NCI-H510A (cell line): ENCODE data around the gene ERH.
"Not testable (repeated sequence)": the region's sequence is repeated elsewhere in the genome, so short reads cannot be mapped to it uniquely, and the experiment has no call there.

Source experiments
- DNase-seq: peaks from one replicate; lab custom pipeline; 2025; lab: John Stamatoyannopoulos, UW

The ERH gene

GRCh38 chr14:69395929-69396328 is 2.2 kb downstream of the ERH start:
- no peak for DNase-seq

DNA sequence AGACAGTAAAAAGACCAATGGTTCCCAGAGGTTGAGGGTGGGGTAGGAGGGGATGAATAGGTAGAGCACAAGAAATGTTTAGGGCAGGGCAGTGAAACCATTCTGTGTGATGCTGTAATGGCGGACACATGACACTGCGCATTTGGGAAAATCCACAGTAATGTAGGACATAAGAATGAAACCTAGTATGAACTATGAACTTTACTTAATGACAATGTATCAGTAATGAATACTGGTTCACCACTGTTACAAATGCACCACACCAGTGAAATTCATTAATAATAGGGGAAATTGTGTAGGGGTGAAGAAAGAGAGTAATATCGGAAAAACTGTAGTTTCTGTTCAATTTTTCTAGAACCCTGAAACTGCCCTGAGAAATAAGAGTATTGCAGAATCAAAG is 5.6 kb downstream of the ERH start:
- no peak for DNase-seq

- DNase-seq = not testable (repeated sequence)
Measured at GRCh38 chr14:69391400-69391799, 6.7 kb downstream of the ERH start.

- DNase-seq = no peak
Measured at GRCh38 chr14:69387311-69387710, 10.8 kb downstream of the ERH start.

DNA sequence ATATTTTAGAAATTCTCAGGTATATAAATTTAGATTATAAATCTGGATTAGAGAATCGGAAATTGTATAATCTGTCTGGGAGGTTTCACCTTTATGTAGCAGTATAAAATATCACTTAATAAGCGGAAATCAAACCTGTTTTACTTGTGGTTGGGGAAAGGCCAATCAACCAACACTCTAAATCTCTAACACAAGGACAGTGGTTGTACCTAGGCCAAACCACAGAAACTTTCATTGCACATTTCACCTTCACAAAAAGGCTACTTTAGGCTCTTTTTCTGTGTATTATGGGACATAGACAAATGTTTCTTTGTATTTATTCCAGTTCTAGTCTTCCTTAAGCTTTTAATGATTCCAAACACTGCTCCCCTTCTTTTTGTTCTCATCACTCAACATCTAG is 19.8 kb downstream of the ERH start:
- no peak for DNase-seq

DNA sequence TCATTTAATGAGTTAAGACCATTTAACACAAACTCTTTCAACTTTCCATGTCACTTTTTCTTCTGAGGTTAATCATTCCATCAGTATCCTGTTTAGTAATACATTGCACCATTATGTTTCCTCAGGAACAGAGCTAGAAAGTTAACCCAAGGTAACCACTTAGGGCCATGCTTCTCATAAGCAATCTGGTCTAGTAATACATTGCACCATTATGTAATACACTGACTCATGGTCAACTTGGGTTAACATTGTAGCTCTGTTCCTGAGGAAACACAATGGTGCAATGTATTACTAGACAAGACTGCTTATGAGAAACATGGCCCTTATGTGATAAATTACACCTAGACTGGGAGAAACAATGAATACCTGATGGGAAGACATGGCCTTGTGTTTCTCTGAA is 21.7 kb downstream of the ERH start:
- no peak for DNase-seq

DNA sequence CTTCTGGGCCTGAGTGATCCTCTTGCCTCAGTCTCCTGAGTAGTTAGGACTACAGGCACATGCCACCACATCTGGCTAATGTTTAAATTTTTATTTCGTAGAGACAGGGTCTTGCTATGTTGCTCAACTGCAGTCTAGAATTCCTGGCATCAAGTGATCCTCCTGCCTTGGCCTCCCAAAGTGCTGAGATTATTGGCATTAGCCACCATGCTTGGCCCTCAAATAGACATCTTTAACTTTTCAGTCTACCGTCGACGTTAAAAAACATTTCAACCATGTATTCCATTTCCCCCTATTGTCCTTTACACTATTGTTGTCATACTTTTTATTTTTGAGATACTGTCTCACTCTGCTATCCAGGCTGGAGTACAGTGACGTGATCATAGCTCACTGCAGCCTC is 22.4 kb downstream of the ERH start:
- no peak for DNase-seq

DNA sequence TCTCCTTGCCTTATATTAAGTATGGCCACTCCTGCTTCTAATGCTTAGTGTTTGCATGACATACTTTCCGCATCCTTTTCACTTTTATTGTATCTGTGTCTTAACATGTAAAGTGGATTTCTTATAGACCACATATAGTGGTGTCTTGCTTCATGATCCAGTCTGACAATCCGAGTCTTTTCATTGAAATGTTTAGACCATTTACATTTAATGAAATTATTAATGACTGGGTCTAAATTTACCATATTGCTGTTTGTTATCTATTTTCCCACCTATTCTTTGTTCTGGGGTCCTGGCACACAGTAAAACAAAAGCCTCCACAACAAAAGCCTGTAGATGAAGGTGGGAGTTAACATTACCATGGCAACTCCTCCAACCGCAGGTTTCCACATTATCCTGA is 22.9 kb downstream of the ERH start:
- DNase-seq = no peak

- DNase-seq = no peak
Measured at GRCh38 chr14:69374235-69374634, 23.9 kb downstream of the ERH start.

DNA sequence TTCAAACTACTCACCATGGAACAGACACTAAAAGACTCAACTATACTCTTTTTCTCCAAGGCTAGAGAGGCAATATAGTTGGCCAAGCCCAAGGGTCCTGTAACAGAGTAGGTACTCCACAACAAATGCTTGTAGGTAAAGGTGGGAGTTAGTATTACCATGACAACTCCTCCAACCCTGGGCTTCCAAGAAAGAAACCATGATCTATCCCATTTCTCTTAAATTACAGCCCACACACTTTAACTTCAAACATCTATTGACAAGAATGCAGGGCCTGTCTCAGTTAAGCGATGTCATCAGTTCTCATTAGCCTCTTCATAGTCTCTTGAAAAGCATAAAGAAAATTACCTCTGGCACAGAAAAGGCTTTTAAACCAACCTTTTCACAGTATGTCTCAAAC is 25.0 kb downstream of the ERH start:
- no peak for DNase-seq

DNA sequence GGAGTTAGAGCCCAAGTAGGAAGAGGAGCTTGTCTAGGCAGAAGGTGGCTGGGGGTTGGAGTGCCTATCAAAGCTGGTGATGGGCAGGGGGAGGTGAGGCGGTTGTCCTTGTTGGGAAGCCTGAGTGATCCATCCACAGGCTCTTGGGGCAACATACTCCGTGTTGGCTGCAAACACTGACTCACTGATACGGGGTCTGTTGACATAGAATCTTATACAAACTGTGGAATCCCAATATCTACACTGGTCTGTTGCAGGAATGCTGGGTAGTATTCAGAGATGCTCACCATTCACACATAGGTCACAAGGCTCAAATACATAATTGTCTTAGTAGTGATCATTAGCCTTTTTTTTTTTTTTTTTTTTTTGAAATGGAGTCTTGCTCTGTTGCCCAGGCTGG is 26.0 kb downstream of the ERH start:
- DNase-seq = no peak

DNA sequence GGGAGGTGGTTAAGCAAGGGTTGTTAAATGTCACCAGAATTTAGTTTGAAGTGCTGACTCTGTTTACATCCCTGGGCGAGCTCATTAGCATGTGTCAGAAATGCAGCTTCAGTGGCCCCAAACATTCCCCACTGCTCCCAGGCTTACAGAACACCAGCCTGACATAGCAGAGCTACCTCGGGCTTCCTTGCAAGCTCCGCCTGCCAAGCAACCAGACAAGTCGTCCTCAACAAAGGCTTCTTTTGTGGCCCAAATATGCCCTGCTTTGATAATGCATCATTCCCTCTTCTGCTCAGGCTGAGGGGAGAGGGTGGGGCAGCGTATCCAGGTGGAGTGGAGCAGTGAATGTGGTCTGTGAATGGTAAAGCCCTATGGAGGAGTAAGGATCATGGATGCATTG is 28.0 kb downstream of the ERH start:
- no peak for DNase-seq

DNA sequence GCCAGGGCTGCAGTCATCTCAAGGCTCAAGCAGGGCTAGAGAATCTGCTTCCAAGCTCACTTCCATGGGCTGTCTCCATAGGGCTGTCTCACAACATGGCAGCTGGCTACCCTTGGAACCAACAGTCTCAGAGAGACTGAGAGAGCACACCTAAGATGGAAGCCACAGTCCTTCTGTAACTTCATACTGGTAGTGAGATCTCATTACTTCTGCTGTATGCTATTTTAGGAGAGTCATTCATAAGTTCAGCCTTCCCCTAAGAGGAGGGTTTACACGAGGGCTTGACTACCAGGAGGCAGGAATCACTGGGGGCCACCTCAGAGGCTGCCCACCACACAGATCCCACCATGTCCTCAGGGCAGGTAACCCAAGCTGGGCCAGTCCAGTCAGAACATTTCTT is 29.7 kb downstream of the ERH start:
- no peak for DNase-seq

DNA sequence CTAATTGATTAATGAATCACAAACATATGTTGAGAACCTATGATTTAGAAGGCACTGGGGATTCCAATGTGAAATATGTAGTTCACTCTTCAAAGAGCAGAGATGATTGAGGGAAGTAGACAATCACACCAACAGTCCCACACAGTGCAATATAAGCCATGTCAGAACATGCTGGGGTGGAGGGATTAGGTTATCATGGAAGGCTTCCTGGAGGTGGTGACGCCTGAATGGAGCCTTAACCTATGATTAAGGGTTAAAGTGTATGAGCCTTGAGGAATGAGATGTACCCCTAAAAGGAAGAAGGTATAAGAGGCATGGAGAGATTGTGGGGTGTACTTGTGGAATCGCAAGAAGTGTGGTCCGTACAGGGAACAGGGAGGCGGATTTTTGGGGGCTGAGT is 31.3 kb downstream of the ERH start:
- DNase-seq = no peak

DNA sequence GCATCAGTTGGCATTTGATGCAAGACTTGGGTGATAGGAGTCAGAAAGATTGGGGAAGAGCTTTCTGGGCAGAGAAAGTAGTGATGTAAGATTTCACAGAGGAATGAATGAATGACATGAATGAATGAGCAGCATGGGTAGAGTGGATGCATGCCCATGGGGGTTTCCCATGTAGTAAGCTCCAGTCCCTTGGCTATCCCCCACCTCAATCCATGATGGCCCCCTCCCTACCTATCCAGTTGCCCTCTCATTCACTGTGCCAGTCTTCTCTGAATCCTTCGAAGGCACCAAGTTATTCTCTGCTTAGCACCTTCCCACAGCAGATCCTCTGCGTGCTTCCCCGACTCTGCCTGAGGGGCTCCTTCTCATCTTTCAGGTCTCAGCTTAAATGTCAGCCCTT is 32.0 kb downstream of the ERH start:
- no peak for DNase-seq

- DNase-seq = no peak
Measured at GRCh38 chr14:69364378-69364777, 33.7 kb downstream of the ERH start.

DNA sequence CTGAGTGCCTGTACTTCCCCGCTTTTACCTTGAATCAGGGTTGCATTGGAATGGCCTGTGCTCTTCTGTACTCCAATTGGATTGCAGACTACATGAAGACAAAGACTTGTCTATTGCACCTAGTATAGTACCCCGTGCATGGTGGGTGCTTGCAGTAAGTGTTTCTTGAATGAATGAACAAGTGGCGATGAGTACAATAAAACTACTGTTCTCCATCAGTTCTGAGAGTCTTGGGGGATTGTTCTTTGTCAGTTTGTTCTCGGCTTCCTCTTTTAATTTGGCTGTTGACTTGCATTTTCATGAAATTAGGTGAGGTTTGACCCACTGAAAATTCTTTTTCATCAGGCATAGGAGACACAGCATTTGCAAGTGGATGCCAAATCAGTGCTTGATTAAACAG is 34.1 kb downstream of the ERH start:
- DNase-seq = no peak

GRCh38 chr14:69363055-69363454 is 35.0 kb downstream of the ERH start:
- DNase-seq = no peak

GRCh38 chr14:69360438-69361108 is 37.5 kb downstream of the ERH start:
- no peak for DNase-seq

GRCh38 chr14:69358966-69359365 is 39.1 kb downstream of the ERH start:
- DNase-seq = no peak

GRCh38 chr14:69358233-69358963 is 39.7 kb downstream of the ERH start:
- DNase-seq = no peak

DNA sequence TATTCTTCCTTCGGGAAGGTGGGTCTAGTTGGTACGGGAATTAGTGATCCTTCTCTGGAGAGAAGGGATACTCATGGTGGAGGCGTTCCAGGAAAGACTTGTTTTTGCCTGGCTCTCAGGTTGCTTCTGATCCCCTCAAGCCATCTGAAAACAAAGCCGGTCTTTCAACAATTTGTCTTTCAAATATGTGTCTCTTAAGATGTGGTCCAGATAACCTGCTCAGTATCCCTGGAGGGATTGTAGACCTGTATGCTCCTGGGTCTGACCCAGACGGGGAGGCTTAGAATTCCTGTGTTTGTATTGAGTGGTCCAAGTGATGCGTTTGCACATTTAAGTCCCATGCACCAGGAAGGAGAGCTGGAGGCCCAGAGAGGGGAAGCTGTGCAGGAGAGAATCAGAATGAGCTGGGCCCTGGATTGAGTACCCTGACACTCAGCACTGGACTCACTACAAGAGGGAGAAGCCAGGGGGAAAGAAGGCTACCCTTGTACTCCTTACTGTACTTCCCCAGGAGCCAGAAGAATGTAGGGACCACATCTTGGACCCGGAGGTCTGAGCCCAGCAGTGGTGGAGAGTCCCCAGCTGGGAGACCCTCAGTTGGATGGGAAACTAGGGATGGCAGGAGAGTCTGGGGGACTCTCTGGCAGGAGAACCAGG is 40.4 kb downstream of the ERH start:
- DNase-seq = no peak

DNA sequence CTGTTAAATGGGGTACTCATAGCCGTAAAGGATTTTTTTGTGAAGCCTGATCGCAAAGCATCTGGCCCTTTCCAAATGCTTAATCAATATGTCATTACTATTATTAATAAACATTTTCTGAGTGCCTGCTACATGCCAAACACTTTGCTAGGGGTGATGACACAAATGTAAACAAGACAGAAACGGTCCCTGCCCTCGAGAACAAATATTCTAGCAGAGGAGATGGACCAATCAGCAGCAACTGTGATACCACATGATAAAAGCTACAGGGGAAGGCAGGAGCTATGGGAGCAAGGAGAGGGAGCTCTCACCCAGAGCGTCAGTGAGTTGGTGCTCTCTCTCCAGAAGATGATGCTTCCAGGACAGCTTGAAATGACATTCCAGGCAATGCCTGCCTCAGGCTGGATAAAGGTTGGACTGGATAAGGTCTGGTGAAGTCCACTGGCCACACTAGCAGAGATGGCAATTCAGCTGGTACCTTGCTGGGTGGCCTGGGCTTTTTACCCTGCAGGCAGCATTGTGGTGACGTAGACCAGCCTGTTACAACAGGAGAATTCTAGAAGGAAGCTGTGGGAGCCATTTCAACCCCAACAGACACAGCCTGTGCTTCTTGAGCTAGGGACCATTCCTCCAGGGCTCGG is 41.1 kb downstream of the ERH start:
- DNase-seq = peak; percentile 25
